ENCODE results near the gene WDFY3. TPM values are rescaled to one million over a fixed set of nuclear protein-coding genes. Genes with fewer than 3 reads are reported as not detected.

WDFY3 gene
- total RNA-seq, 1 donor from 2014 or later = 196 TPM

GRCh38 chr4:84719115-84719514 lies 247.4 kb downstream of the WDFY3 start:
- no peak for DNase-seq (ENCODE audit: low read depth)

- DNase-seq (ENCODE audit: low read depth) = no peak
These were observed 247.8 kb downstream of the WDFY3 start for GRCh38 chr4:84718699-84719098.

DNA sequence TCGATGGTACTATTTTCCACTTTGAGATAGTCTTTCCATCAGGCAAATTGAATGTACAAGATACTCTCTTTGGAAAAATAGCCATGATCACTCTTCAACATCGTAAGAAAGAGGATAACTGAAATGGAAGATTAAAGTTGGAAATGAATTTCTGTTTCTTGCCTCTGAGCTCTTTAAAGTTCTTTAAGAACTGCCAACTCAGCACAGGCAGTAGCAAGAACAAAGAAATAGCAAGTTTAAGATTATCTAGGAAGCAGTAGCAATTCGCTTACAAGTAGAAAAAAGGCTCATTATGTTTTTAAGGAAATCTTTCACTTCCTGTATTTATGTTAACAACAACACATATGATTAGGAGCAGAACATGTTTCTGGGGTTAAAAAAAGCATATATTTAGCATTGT lies 255.9 kb downstream of the WDFY3 start:
- no peak for DNase-seq (ENCODE audit: low read depth)

DNA sequence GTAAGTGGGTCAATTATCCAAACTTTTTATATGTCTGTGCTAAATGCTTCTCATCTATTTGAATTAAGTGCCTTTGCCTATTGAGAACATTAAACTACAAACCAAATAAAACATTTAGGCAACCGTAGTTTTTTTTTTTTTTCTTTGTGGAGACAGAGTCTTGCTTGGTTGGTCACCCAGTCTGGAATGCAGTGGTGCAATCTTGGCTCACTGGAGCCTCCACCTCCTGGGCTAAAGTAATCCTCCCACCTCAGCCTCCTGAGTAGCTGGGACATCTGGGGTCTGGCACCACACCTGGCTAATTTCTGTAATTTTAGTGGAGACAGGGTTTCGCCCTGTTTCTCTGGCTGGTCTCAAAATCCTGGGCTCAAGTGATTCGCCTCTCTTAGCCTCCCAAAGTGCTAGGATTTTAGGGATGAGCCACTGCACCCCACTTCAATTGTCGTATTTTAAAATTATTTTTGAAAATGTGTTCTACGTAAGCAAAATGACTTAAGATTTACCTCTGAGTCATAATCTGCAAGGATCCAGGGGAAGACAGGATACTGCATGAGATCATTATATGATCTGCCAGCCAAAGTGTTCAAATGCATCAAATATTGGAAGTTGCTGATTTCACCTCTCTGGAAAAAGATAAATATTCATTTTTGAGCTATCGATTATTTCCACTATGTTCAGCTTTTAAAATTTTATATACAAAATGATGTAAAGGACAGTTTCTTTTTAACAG lies 257.9 kb downstream of the WDFY3 start:
- DNase-seq (ENCODE audit: low read depth) = peak; percentile 19

DNA sequence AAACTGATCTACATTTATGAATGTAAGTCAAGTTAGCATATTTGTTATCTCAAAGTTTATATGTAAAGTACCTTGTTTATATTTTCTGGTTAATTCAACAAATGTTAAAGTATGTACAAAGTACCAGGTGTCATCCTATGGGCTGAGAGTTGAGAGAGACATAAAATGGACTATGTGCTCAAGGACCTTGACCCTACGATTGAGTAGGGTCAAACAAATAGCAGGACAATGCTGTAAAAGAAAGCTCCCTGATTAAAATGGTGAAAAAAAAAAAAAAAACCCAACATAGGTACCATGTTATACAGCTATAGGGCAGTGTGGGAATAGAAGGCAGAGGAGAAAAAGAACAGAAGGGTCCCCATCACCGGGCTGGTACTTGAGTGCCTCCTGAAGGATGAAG lies 260.2 kb downstream of the WDFY3 start:
- no peak for DNase-seq (ENCODE audit: low read depth)

DNA sequence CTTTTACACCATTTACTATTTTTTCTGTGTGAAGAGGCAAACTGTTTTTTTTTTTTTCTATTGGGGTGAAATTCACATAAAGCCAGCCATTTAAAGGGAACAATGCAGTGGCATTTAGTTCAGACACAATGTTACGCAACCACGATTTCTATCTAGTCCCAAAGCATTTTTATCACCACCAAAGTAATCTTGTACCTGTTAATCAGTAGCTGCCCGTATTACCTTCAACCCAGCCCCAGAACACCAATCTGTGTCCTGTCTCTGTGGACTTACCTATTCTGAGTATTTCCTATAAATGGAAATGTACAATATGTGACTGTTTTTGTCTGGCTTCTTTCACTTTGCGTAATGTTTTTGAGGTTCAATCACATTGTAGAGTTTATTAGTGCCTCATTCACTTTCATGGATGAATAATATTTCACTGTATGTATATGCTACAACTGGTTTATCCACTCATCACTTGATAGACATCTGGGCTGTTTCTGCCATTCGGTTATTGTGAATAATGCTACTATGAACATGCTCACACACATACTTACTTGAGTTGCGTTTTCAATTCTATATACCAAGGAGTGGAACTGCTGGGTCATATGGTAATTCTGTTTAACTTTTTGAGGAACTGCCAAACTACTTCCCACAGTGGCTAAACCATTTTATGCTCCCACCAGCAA lies 267.4 kb downstream of the WDFY3 start:
- peak; percentile 50 for DNase-seq (ENCODE audit: low read depth)

GRCh38 chr4:84697615-84698201 lies 268.8 kb downstream of the WDFY3 start:
- no peak for DNase-seq (ENCODE audit: low read depth)

- DNase-seq (ENCODE audit: low read depth) = no peak
These were observed 269.3 kb downstream of the WDFY3 start for GRCh38 chr4:84697159-84697558.

- no peak for DNase-seq (ENCODE audit: low read depth)
These were observed 274.7 kb downstream of the WDFY3 start for GRCh38 chr4:84691800-84692199.

DNA sequence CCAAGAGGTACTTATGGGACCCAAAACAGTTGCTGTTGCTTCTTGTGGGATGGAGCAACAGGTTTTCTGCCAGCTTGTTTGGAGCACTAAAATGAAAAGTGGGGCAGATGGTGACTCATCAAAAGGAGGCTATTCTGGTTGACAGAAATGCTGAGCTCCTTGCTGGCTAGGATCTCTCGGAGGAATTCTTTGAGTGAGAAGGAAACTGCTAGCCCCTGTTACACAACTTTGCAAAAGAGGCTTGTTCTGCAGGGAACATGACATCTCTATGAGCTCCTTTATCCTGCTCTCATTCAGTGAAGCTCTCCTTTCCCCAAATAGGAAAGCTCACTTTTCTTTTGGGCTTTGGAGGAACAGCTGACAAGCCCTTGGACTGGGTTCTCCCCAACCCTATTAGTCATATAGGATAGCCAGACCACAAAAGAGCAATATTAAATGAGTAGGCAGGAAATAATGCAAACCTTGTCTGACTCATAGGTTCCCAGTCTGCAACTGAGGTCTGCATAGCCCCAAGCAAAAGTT lies 275.3 kb downstream of the WDFY3 start:
- peak; percentile 84 for DNase-seq (ENCODE audit: low read depth)

GRCh38 chr4:84690481-84690880 lies 276.0 kb downstream of the WDFY3 start:
- no peak for DNase-seq (ENCODE audit: low read depth)

DNA sequence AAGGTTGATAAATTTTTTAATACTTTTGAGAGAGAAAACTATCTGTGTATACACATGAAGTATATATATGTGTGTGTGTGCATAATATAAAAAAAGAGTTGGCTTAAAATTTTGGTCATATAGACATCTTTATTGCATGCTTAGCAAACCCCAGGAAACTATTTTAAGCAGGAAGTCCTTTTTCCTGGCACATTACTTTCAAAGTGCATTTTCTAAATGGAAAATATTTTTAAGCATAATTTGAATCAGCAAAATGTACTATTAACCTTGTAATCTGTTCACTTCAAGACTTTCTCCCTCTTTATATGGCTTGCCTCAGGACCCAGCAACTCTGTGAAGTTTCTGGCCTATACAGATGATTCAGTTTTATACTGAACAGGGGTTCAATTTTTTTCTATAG lies 277.3 kb downstream of the WDFY3 start:
- no peak for DNase-seq (ENCODE audit: low read depth)

DNA sequence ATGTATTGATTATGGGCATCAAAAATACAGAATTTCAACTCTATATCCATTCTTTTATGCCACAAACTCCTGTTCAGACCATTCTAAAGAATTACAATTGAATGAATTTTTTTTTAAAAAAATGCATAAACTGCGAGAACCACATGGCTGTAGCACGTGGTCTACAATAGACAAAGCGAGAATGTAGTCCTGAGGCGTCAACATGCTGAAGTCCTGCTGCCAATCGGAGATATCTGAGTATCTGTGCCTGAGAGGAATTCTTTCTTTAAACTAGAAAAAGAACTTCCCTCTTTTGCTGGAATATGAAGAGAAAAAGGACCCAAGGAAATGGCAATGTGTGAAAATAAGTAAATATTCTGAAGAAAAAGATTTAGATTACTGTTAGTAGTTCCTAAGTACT lies 277.9 kb downstream of the WDFY3 start:
- DNase-seq (ENCODE audit: low read depth) = no peak

DNA sequence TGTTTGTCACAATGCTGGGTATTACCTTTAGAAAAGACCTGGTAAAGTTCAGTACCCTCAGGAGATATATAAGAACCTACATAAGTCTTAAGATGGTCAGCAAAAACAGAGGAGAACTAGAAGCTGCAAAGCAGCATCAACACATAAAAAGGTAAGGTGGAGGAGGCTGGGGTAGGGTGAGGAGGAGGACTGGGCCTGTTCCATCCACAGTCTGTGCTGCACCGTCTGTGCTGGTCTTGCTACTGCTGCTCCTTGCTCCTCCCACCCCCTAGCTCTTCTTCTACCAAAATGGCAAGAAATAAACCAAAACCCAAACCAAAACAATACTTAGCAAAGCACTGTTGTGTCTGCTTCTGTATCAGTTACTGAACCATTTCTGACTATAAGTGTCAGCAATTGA lies 281.4 kb downstream of the WDFY3 start:
- DNase-seq (ENCODE audit: low read depth) = no peak

GRCh38 chr4:84684361-84684760 lies 282.1 kb downstream of the WDFY3 start:
- DNase-seq (ENCODE audit: low read depth) = no peak

DNA sequence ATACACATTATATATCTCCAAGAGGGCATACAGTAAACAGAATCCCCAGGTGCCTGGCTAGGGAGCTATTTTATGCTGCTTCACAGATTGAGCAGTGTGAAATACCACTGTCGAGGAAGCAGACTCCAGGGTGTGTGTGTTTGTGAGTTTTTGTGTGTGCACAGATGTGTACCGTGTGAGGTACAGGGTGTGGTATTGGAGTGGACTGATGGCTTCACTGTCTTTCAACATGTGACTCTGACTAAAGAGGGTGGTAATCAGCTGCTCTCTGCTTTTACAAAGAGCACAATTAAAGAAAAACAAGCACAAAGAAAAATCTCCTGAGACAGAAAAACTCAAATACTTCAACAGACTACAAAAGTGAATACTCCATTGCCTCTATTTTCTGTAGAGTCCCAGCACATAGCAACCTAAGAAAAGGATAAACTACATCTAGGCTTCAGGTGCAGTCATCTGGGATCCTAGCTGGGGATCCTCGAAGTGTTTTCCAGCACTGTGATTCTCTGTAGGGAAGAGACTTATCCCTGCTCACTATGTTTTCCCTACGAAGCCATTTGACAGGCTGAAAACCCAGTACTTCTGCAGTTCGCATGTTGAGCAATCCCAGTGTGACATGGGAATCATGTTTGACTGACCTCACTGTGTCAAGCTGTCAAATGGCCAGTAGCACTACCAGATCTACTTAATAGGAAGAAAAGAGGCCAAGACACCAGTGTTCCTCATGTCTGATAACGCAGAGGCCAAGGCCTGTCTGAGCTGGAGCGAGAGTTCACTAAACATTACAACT lies 283.2 kb downstream of the WDFY3 start:
- peak; percentile 28 for DNase-seq (ENCODE audit: low read depth)

- DNase-seq (ENCODE audit: low read depth) = peak; percentile 54
These were observed 283.8 kb downstream of the WDFY3 start for GRCh38 chr4:84682661-84683060.

- peak; percentile 93 for DNase-seq (ENCODE audit: low read depth)
These were observed 284.8 kb downstream of the WDFY3 start for GRCh38 chr4:84681486-84682274.

DNA sequence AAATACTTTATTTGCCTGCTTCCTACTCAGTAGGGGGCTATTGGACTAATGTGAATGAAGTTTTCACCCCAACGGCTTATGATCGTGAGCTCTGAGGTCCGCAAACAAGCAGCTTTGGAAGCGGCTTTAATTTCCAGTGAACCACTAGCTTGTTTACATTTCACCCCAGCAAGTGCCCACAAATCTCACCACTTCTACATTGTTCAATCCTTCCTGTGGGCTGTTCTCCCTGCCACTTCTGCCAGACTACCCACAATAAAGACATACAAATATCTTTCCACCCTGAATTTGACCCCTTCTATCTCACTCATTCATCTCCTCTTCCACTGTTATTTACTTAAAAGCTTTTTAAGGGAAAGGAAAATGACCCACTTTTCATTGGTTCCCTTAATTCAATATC lies 285.5 kb downstream of the WDFY3 start:
- no peak for DNase-seq (ENCODE audit: low read depth)

GRCh38 chr4:84678976-84679744 lies 287.3 kb downstream of the WDFY3 start:
- no peak for DNase-seq (ENCODE audit: low read depth)

DNA sequence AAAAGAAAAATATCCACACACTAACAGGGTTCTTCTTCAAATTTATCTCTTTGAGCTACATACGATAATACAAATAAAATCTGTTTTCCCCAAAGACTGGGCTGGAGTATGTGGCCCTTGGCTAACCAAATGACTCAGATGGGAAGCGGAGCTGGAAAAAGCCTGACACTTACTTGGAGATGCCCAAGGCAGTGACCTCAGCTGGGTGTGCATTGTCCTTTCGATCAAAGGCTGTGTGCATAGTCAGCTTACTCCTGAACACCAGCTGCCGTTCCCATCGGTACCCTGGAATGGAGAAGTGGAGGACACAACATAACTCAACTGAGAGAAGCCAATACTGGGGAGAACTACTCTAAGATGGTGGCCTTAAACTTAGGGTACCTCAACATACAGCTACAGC lies 288.5 kb downstream of the WDFY3 start:
- DNase-seq (ENCODE audit: low read depth) = no peak

Data from renal cortical epithelial cell (primary cell).